HG03571 (cell line): ENCODE results near the gene VWF.
"Not testable (repeated sequence)": the region's sequence is repeated elsewhere in the genome, so short reads cannot be mapped to it uniquely, and the experiment has no call there.

Experiments
- ATAC-seq: cut with Tn5 transposase; IDR thresholded peaks from one replicate; pipeline ENCODE4 v1.9.1; 2021; ENCODE audit not compliant: unreplicated experiment

VWF gene

DNA sequence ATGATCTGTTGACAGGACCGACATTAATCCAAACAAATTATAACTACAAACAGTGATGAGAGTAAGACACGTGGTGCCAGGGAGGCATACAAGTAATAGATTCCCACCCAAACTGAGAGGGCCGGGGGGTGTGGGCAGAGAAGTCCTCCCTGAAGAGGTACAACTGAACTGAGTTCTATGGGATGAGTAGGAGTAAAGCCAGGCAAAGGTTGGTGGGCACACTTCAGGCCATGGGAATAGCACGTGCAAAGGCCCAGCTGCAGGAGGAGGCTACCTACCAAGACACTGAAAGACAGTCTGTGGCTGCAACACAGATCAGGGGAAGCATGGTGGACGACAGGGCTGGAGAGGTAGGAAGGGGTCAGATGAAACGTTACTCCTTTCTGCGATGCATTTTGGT, 22.0 kb upstream of the VWF start:
- no peak for ATAC-seq

DNA sequence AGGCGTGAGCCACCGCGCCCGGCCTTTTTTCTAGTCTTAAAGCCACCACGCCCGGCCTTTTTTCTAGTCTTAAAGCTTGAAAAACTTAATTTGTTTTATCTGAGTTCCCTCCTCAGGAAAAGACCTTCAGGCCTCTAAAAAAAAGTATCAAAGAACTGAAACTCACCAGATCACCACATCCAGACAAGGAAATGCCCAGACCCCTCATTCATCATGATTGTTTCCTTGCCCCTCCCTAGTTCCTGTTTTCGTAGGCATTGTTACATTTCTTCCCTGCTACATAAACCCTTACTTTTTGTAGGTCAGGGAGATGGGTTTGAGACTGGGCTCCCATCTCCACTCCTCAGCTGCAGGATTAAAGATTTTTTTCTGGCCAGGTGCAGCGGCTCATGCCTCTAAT, 21.1 kb upstream of the VWF start:
- ATAC-seq: no peak

DNA sequence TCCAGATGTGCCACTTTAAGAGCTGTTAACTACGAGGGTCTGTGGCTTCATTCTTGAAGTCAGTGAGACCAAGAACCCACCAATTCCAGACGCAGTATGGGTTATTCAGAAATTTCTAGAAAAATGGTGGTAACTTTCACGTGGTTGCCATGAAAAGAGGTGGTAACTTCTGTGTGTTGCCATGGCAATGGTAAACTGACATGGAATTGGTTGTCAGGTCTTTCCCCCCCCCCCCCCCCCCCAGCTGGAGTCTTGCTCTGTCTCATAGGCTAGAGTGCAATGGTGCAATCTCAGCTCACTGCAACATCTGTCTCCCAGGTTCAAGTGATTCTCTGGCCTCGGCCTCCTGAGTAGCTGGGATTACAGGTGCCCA, 18.8 kb upstream of the VWF start:
- no peak for ATAC-seq

DNA sequence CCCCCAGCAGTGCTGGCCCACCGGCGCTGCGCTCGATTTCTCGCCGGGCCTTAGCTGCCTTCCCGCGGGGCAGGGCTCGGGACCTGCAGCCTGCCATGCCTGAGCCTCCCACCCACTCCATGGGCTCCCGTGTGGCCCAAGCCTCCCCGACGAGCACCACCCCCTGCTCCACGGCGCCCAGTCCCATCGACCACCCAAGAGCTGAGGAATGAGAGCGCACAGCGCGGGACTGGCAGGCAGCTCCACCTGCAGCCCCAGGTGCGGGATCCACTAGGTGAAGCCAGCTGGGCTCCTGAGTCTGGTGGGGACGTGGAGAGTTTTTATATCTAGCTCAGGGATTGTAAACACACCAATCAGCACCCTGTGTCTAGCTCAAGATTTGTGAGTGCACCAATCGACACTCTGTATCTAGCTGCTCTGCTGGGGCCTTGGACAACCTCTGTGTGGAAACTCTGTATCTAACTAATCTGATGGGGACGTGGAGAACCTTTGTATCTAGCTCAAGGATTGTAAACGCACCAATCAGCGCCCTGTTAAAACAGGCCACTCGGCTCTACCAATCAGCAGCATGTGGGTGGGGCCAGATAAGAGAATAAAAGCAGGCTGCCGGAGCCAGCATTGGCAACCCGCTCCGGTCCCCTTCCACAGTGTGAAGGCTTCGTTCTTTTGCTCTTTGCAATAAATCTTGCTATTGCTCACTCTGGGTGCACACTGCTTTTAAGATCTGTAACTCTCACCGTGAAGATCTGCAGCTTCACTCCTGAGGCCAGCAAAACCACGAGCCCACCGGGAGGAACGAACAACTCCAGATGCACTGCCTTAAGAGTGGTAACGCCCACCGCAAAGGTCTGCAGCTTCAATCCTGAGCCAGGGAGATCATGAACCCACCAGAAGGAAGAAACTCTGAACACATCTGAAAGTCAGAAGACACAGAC, 18.2 kb upstream of the VWF start:
- ATAC-seq: not testable (repeated sequence)

DNA sequence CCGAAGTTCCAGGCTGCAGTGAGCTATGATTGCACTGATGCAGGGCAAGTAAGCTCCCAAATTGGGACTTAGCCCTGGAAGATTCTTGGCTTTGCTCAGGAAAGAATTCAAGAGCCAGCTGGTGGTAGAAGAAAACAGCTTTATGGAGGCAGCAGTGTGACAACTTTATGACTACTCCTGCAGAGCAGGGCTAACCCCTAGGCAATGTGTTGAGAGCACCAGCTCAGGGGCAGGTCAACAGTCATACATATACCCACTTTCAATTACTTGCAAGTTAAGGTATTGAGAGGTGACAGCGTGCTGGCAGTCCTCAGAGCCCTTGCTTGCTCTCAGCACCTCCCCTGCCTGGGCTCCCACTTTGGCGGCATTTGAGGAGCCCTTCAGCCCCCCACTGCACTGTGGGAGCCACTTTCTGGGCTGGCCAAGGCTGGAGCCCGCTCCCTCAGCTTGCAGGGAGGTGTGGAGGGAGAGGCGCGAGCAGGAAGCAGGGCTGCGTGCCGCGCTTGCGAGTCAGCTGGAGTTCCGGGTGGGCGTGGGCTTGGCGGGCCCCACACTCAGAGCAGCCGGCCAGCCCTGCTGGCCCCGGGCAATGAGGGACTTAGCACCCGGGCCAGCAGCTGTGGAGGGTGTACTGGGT, 17.4 kb upstream of the VWF start:
- not testable (repeated sequence) for ATAC-seq

DNA sequence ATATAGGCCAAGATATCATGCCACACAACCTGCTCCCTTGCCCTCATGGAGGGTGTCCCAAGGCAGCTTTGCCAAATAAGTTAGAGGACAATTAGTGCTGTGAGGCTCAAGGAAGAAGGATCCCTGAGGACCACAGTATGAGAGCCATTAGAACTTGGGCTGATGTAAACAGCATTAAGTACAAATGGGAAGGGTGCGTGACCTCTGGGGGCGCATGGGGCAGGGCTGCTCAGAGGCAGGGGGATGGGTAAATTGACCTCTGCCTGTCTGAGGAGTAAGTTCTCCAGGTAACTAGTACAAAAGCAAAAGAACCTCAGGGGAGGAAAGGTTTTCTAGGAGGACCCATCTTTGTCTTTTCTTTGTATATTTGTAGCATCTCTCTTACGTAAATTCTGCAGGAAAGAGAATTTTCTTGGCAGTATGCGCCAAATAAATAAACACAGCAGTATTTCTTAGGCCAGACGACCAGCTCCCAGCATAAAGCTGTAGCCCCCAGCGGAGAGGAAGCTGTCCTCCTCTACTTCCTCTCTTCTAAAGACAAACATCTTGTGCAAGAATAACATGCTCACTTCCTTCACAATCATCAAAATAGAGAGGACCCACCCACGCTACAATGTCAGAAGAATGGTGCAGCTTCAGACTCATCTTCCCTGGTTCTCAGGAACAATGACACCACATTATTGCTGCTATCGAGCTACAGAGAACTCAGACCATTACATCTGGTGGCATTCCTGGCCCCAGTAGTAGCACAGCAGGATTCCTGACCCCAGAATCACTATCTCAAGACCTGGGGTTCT, 16.4 kb upstream of the VWF start:
- no peak for ATAC-seq

DNA sequence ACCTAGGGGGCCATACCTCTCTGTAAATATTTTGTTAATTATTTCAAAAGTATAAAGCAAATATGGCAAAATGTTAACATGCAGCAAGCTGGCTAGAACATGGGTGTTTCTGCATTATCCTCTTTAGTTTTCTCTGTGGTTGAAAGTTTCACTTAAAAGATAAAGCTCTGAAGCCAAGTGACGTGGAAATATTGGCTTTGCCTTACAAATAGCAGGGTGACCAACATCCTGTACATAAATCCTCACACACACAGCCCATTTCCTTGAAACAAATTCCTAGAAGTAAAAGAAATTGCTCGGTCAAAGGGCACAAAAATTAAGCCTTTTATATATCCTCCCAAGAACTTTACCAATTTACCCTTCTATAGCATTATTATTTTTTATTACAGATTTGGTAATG, 10.6 kb upstream of the VWF start:
- ATAC-seq: no peak

DNA sequence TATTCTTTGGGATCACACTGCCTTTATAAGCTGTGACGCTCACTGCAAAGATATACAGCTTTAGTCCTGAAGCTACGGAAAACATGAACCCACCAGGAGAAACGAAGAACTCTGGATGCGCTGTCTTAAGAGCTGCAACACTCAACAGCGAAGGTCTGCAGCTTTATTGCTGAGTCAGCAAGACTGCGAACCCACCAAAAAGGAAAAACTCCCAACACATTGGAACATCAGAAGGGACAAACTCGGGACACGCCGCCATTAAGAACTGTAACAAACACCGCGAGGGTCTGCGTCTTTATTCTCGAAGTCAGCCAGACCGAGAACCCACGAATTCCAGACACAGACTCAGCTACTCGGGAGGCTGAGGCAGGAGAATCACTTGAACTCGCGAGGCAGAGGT, 9.2 kb upstream of the VWF start:
- no peak for ATAC-seq

DNA sequence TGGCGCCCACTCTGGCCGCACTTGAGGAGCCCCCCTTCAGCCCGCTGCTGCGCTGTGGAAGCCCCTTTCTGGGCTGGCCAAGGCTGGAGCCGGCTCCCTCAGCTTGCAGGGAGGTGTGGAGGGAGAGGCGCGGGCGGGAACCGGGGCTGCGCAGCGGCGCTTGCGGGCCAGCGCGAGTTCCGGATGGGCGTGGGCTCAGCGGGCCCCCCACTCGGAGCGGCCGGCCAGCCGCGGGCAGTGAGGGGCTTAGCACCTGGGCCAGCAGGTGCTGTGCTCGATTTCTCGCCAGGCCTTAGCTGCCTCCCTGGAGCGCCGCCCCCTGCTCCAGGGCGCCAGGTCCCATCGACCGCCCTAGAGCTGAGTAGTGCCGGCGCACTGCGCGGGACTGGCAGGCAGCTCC, 8.0 kb upstream of the VWF start:
- no peak for ATAC-seq

DNA sequence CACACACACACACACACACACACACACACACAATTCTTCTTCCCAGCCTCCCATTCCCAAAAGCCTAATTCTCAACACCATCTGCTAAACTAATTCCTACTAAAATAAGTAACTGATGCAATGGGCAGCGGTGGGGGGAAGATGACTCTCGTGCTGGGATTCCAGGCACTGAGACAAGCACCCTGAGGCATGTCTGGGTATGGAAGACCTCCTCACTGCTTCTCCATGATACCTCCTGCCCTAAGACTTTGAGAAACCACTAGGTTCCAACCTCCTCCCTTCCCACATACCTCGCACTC, 789 bp upstream of the VWF start:
- no peak for ATAC-seq

DNA sequence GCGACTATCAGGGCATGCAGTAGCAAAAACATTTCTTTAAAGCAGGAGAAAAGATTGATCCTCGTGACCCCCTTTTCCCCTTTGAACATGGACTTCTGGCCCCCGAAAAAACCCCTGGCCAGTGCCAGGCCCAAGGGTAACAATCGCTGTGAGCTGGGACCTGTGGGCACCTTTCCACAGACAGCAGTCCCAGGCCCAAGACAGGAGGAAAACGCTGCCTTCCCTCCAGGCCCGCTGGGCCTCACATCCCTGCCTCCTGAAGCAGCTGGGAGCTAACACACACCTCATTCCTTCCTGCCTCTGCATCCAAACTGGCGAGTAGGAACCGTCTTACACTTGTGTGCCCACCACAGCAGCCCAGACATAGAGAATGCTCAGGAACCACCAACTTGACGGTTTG, 1.2 kb downstream of the VWF start:
- no peak for ATAC-seq

DNA sequence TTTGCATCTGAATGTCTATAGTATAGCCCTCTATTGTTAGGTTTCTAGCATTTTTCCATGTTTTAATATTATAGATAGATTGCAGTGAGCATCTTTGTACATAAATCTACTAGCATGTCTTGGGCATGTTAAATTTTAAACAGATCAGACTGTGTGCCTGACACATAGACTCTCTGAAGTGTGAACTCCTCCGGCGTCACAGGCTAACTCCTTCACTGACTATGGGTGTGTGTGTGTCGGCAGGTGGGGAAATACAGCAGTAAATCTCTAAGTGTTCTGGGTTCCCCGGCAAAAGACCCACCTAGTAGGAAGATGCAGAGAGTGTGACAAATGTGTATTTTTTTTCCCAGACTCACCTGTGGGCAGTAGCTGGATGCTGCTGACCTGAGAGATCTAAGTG, 2.3 kb downstream of the VWF start:
- ATAC-seq: no peak

DNA sequence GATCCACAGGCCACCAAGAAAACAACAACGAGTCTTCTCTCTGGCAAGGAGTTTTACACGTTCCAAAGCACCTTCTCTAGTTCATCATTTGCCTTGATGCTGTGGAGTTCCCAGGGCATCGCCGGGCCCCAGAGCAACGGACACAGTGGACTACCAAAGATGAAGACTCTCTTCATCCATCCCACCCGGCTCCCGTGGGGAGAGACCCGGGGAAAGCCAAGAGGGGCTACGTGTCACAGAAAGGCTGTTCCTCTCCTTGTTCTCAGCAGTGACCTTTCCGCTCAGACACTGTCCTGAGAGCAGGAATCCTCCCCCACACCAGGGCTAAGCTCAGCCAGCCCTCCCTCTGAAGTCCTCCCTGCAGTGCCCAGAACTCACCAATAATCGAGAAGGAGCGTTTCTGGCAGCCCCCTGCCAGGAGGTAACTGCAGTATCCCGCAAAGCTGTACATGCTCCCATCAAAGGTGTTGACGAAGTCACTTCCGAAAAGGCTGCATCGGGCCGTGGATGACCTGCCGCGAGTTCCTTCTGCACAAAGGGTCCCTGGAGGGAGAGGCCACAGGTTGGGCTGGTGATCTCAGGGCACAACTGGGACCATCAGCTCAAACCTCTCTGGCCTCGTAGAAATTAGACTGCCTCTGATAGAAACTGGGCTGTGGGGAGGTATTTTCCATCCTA, 3.5 kb downstream of the VWF start:
- ATAC-seq: no peak

DNA sequence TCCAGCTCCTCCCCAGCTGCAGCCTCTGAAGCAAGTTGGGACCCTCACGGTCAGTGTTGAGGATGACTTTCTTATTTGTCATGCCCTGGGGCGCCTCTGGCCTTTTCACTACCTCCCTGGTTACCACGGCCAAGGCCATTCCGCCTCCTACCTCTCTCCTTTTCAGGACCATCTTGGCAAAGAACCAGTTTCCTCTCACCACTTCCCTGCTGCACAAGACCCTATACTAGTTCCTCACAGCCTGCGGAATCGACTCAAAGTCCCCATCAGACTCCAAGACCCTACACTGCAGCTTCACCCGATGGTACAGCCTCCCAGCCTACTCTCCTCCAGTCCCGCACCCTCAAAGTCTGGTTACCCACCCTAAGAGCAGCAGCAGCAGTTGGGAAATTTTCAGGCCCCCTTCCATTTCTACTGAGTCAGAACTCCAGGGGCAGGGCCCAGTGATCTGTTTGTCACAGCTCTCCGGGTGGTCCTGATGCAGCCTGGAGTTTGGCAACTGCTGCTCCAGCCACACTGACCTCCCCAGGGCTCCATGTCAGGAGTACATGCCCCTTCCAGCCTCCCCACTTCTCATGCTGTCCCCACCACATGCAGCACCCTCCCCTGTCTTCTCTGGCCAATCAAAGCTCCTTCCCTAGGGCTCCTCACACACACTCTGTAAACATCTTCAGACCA, 5.4 kb downstream of the VWF start:
- ATAC-seq: no peak

DNA sequence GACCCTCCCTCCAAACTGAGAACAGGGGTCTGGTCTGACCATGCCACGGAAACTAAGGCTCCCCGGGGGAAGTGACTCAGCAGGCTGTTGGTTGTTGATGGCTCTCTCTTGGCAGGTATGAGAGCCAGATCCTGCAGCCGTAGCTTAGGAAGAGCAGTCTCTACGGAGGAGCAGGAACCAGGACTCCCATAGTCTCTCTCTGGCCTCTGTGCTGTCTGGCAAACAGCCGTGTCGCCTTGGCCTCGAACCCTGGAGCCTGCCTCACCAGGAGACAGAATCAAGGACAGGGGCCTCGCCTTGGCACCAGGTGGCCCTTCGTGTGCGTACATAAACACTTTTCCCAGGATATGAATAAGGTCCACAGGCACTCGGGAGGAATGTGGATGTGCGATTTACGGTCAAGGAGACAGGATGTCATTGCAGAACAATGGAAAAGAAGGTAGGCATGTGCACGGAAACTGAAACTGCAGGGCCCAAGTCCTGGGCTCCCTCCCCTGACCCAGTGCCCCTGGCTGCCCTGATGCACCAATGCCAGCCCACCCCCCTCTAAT, 7.9 kb downstream of the VWF start:
- no peak for ATAC-seq

DNA sequence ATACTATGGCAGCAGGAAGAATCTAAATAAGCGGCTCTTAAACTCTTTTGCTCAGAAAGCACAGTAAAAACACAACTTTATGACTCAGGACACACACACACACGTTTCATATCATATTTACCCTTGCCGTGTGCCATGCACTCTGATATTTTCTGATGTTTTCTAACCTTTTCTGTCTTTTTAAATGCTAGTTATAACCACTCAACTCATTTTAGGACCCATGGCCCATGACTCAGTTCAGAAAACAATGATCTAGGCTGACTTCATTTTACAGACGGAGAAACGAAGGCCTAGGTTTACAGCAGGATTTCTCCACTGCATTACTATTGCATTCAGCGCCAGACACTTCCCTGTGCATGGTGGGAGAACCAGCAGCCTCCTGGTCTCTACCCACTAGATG, 9.1 kb downstream of the VWF start:
- no peak for ATAC-seq

DNA sequence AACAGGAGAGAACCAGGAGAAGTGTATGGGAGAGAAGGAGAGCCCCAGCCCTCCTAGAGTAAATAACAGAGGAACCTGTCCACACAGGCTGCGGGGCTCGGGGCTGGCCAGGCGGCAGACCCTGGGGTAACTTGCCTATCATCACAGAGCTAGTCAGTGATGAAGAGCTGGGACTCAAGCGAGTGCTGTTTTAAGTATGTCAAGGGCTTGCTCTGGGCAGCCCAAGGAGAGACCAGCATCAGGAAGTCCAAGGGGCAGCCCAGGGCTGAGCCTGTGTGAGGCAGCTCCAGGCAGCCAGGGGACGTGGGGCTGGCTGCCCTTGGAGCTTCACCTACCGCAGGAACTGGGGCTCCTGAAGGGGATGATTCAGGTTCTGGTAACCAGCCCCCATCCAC, 10.0 kb downstream of the VWF start:
- no peak for ATAC-seq

DNA sequence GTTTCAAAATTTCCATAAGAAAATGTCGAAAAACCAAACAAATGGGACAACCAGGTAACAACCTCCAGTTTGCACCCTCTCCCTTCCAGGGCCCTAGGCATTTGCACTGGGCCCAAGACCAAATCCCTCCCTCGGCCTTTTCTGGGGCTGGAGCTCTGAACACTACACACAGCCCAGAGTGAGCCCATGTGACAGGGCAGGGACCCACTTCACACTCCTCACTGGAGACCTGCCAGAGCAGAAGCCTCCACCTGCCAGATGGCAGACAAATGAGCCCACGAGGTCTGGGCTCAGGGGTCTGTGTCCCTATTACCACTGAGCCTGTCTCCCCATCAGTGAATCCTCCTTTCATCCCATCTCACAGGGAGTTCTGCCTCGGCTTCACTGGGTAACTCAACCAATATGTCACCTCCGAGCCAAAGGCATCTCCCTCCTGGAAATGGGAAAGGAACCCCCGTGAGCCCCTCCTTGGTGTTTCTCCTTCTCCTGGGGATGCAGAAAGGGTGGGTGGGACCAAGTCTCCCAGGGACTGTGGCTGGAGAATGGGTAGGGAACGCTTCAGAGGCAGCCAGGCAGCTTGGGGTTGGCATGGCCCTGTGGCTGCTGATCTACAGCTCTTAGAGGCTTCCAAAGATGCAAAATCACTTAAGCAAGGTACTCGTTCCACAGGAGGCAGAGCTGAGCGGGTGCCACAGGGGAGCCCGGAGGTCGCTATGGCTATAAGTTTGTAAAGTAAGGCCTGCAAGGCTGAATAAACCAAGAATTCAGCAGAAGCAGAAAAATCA, 10.6 kb downstream of the VWF start:
- no peak for ATAC-seq

DNA sequence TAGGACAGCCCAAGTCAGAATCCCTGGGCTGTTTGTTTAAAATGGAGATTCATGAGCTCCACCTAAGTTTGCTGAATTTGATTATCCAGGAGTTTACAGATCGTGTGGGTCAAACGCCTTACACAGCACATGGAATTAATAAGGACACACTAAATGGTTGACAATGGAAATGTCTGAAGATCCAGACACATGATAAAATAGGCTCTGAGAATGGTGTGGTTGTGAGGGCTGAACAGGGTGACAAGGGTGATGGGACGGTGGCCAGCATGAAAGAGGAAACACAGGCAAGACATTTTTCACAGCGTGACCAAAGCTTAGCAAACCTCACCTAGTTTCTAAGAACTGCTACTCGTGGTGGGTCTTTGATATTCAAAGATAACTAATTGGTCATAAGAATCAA, 12.5 kb downstream of the VWF start:
- no peak for ATAC-seq

DNA sequence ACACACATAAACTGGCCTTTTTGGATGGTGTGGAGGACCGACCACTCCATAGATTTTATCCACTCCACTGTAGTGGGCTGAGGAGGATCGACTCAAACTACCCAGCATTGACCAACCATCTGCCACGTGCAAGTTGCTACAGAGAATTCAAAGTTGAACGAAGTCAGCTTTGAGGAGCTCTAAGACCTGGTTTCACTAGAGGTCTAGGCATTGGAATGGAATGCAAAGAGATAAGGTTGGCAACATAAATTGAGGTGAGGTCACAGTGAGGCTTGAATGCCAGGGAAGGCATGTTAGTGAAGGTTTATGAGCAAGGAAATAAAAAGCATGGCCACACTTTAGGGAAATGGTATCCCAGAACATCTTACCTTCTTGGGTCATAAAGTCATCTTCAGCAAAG, 14.5 kb downstream of the VWF start:
- no peak for ATAC-seq
